Measurements from ENCODE around the gene CEP19. TPM values are rescaled to one million over a fixed set of nuclear protein-coding genes. Genes with fewer than 3 reads are reported as not detected.

CEP19 gene
- total RNA-seq, 1 donor from 2014 or later, result 2.5 TPM

DNA sequence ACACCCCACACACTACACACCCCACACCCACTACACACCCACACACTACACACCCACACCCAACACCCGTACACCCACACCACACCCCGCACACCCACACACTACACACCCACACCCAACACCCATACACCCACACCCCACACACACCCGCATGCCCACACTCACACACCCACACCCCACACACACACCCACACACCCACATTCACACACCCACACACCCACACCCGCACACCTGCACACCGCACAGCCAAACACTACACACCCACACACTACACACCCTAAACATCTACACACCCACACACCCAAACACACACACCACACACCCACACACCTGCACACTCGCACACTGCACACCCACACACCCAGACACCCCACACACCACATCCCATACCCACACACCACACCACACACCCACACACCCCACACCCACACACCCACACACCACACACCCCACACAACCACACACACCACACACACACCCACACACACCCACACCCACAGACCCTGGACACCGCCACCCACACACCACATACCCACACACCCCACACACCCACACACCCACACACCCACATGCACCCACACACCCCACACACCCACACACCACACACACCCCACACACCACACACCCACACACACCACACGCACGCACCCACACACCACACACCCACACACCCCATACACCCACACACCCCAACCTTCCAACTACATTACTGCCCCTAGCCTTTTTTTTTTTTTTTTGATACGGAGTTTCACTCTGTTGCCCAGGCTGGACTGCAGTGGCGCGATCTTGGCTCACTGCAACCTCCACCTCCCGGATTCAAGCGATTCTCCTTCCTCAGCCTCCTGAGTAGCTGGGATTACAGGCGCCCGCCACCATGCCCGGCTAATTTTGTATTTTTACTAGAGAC lies 16.9 kb downstream of the CEP19 start:
- TF ChIP-seq, protein P1, sequence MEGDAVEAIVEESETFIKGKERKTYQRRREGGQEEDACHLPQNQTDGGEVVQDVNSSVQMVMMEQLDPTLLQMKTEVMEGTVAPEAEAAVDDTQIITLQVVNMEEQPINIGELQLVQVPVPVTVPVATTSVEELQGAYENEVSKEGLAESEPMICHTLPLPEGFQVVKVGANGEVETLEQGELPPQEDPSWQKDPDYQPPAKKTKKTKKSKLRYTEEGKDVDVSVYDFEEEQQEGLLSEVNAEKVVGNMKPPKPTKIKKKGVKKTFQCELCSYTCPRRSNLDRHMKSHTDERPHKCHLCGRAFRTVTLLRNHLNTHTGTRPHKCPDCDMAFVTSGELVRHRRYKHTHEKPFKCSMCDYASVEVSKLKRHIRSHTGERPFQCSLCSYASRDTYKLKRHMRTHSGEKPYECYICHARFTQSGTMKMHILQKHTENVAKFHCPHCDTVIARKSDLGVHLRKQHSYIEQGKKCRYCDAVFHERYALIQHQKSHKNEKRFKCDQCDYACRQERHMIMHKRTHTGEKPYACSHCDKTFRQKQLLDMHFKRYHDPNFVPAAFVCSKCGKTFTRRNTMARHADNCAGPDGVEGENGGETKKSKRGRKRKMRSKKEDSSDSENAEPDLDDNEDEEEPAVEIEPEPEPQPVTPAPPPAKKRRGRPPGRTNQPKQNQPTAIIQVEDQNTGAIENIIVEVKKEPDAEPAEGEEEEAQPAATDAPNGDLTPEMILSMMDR (IDR thresholded peaks at IDR 0.05; ENCODE audit: unreplicated experiment), result no peak
- Mint-ChIP-seq H3K4me1 (ENCODE audit: low read depth) (no peaks in the 10 kb centered on the region), H3K4me3 (ENCODE audit: low read depth) (no peak overlapping the region), H3K9me3 (ENCODE audit: low read depth) (no peaks in the 10 kb centered on the region), H3K27me3 (peaks cover 6% of the 10 kb centered on the region), H3K27ac (no peak overlapping the region), H3K36me3 (ENCODE audit: insufficient read depth) (no peaks in the 10 kb centered on the region)
- no peak for DNase-seq (ENCODE audit: low spot score, unreplicated experiment)

DNA sequence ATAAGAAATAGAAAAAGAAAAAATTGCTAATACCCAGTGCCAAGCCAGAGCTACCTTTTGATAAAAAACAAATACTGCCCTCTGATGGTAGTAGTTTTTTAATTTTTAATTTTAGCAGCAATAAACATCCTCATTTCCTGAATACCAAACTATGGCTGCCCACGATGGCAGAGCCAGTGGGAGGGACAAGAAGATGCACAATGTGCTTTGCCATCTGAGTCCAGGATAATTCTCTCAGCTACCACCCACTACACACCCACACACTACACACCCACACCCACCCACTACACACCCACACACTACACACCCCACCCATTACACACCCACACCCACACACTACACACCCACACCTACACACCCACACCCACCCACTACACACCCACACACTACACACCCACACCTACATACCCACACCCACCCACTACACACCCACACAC lies 17.8 kb downstream of the CEP19 start:
- Mint-ChIP-seq H3K4me1 (ENCODE audit: low read depth) (no peaks in the 10 kb centered on the region), H3K36me3 (ENCODE audit: insufficient read depth) (no peaks in the 10 kb centered on the region), H3K27ac (no peak overlapping the region), H3K4me3 (ENCODE audit: low read depth) (no peak overlapping the region), H3K27me3 (peaks cover 6% of the 10 kb centered on the region), H3K9me3 (ENCODE audit: low read depth) (no peaks in the 10 kb centered on the region)
- TF ChIP-seq, protein P1 (IDR thresholded peaks at IDR 0.05; ENCODE audit: unreplicated experiment), result no peak
- no peak for DNase-seq (ENCODE audit: low spot score, unreplicated experiment)

DNA sequence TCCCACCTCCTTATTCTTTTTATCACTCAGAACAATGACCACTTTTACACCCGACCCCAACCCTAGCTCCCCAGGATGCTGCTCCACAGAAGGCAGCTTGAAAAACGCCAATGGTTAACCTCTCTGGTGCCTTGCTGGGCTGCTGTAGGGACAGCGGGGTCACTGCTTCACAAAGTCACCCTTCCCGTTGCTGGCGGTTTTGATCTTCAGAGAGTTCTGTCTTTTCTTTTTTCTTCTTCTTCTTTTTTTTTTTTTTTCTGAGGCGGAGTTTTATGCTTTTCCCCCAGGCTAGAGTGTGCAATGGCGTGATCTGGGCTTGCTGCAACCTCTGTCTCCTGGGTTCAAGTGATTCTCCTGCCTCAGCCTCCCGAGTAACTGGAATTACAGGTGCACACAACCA lies 20.7 kb downstream of the CEP19 start:
- peaks cover 9% of the 10 kb centered on the region for H3K27me3 Mint-ChIP-seq
- H3K27ac Mint-ChIP-seq, result no peak overlapping the region
- H3K9me3 Mint-ChIP-seq (ENCODE audit: low read depth), result no peaks in the 10 kb centered on the region
- no peaks in the 10 kb centered on the region for H3K4me1 Mint-ChIP-seq (ENCODE audit: low read depth)
- no peak overlapping the region for H3K4me3 Mint-ChIP-seq (ENCODE audit: low read depth)
- TF ChIP-seq, protein P1 (IDR thresholded peaks at IDR 0.05; ENCODE audit: unreplicated experiment), result no peak
- DNase-seq (ENCODE audit: low spot score, unreplicated experiment), result no peak
- H3K36me3 Mint-ChIP-seq (ENCODE audit: insufficient read depth), result no peaks in the 10 kb centered on the region

DNA sequence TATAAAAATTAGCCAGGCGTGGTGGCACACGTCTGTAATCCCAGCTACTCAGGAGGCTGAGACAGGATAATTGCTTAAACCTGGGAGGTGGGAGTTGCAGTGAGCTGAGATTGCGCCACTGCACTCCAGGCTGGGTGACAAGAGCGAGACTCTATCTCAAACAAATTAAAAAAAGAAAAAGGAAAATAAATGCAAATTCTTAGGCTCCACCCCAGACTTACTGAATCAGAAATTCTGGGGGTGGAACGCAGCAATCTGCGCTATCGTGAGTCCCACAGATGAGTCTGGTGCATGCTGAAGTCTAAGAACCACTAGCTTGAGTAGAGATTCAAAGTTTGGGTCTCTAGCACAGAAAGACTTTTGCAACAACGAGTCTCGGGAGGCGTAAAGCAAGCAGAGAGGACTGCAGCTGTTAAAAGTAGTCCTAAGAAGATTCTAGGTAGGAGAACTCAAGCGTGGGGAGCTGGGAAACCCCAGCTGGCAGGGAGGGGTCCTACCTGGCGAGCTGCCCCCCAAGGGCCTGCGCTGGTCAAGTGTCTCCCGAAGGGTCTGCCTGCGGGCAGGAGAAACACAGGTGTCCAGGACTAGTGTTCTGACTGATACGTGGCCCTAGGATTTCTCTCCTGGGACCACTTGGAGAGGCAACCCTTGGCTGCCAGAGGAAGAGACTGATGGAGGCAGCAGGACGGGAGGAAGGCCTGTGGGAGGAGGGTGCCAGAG lies 21.9 kb downstream of the CEP19 start:
- no peak overlapping the region for H3K27ac Mint-ChIP-seq
- TF ChIP-seq, protein P1 (IDR thresholded peaks at IDR 0.05; ENCODE audit: unreplicated experiment), result no peak
- no peaks in the 10 kb centered on the region for H3K4me1 Mint-ChIP-seq (ENCODE audit: low read depth)
- no peaks in the 10 kb centered on the region for H3K9me3 Mint-ChIP-seq (ENCODE audit: low read depth)
- H3K4me3 Mint-ChIP-seq (ENCODE audit: low read depth), result no peak overlapping the region
- no peak for DNase-seq (ENCODE audit: low spot score, unreplicated experiment)
- peaks cover 9% of the 10 kb centered on the region for H3K27me3 Mint-ChIP-seq
- H3K36me3 Mint-ChIP-seq (ENCODE audit: insufficient read depth), result no peaks in the 10 kb centered on the region

DNA sequence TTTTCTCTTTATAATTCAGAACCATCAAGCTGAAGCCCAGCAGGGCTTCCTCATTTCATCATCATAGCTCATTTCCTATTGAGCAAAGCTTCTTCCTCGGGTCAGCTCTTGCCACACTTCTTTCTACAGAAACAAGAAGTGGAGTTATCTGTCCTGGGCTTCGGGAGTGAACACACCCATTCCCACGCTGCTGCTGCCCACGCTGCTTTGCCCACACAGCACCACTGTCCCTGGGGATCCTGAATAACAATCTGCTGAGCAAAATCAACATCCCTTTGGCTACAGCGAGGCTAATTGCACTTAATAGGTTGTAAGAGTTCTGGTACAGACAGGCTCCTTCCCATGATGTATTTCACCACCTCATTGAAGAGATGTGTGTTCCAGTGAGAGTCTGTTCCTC lies 23.7 kb downstream of the CEP19 start:
- Mint-ChIP-seq H3K9me3 (ENCODE audit: low read depth) (no peaks in the 10 kb centered on the region), H3K4me1 (ENCODE audit: low read depth) (no peaks in the 10 kb centered on the region)
- TF ChIP-seq, protein P1 (IDR thresholded peaks at IDR 0.05; ENCODE audit: unreplicated experiment), result no peak

More for the DNA sequence above, 23.7 kb downstream of the CEP19 start:
- peaks cover 9% of the 10 kb centered on the region for H3K27me3 Mint-ChIP-seq
- DNase-seq (ENCODE audit: low spot score, unreplicated experiment), result no peak
- H3K4me3 Mint-ChIP-seq (ENCODE audit: low read depth), result no peak overlapping the region
- H3K36me3 Mint-ChIP-seq (ENCODE audit: insufficient read depth), result no peaks in the 10 kb centered on the region
- H3K27ac Mint-ChIP-seq, result no peak overlapping the region
